Effector memory CD4-positive, alpha-beta T cell (primary cell): ENCODE results near the gene AOPEP.

Experiments used
- DNase-seq, 3 donors: peaks; one replicate each; pipeline ENCODE4 v3.0.0-alpha.2; 2020
- H3K27ac ChIP-seq: 2 replicates; pipeline ENCODE4 v1.7.0; 2013; ENCODE audit warnings: mild to moderate bottlenecking, low read length, moderate library complexity; ENCODE audit not compliant: insufficient read depth, poor library complexity, severe bottlenecking
- H3K27me3 ChIP-seq: replicated peaks from 2 replicates; pipeline ENCODE4 v1.7.0; 2013; ENCODE audit warnings: mild to moderate bottlenecking, low read length; ENCODE audit not compliant: insufficient read depth, control insufficient read depth, poor library complexity, severe bottlenecking
- H3K36me3 ChIP-seq: 2 replicates; pipeline ENCODE4 v1.7.0; 2013; ENCODE audit warnings: mild to moderate bottlenecking, low read length, moderate library complexity; ENCODE audit not compliant: control insufficient read depth, insufficient read depth
- H3K4me1 ChIP-seq: 2 replicates; pipeline ENCODE4 v1.7.0; 2013; ENCODE audit warnings: low read length, mild to moderate bottlenecking; ENCODE audit not compliant: control insufficient read depth, insufficient read depth, poor library complexity, severe bottlenecking
- H3K4me3 ChIP-seq: 2 replicates; pipeline ENCODE4 v1.7.0; 2013; ENCODE audit warnings: low read length, low read depth, mild to moderate bottlenecking; ENCODE audit not compliant: insufficient read depth, poor library complexity, severe bottlenecking
- H3K9me3 ChIP-seq: 2 replicates; pipeline ENCODE4 v1.7.0; 2013; ENCODE audit warnings: mild to moderate bottlenecking, low read length, moderate library complexity; ENCODE audit not compliant: control insufficient read depth

Gene AOPEP

DNA sequence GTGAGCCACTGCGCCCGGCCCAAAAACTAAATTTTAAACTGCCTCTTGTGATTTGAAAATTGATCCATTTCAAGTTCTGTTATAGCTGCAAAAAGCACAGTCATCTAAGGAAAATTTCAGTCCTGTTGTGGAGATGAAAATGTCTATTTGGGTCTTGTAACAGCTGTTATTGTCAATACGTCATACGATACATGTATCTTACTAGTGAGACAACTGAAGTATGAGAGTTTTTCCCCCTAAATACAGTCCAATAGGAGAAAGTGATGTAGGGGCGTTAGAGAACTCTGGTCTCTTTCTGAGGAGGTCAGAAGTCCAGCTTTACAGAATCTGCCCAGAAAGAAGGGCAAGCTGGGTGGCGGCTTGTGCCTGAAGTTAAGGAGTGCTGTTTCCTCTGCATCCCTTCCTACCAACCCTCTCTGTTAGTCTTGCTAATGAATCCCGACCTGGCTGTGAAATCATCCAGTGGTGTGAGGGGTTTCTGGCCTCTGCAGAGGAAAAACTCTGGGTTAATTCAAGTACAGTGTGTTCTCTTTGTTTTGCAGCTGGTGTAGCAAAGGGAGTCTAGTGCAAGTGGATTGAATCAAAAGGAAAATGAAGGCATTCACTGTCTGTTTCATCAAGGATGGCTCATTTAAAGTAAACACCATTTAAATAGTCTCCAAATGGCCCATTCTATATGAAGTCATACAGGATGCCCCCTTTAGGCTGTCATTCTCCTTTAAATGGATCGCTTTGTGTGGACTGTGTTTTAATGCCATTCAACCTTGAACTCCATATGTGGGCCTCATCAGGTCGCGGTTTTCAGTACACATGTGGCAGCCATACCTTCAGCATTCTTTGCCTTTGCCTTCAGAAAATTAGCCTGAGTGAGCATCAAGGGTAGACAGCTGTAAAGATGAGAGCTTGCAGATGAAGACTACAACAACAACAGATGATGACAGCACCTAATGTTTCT, 59.0 kb downstream of the AOPEP start:
- Histone ChIP-seq H3K9me3 (no peaks in the 10 kb centered on the region), H3K27ac (no peak overlapping the region), H3K27me3 (no peaks in the 10 kb centered on the region), H3K4me3 (no peak overlapping the region), H3K36me3 (no peaks in the 10 kb centered on the region), H3K4me1 (no peaks in the 10 kb centered on the region)
- no peak for DNase-seq

DNA sequence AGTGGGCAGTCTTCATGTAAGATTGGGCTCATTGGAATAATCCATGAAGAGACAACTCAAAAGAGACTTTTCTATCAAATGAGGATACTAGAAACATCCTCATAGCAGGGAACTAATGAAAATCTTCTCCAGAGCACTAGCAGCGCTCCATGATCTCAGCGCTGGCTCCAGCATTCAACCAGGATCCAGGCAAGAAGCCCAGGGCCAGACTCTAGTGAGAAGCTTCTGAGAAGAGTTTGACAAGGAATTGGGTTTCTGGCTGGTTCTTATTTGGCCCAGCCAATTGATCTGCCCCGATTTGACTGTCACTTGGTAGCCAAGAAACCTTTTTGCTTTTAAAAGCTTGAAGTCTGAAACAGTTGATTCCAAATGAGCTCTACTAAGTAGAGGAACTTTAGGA, 60.1 kb downstream of the AOPEP start:
- Histone ChIP-seq H3K4me1 (no peaks in the 10 kb centered on the region), H3K27me3 (no peaks in the 10 kb centered on the region), H3K9me3 (no peaks in the 10 kb centered on the region), H3K4me3 (no peak overlapping the region), H3K36me3 (no peaks in the 10 kb centered on the region), H3K27ac (no peak overlapping the region)
- DNase-seq: no peak

DNA sequence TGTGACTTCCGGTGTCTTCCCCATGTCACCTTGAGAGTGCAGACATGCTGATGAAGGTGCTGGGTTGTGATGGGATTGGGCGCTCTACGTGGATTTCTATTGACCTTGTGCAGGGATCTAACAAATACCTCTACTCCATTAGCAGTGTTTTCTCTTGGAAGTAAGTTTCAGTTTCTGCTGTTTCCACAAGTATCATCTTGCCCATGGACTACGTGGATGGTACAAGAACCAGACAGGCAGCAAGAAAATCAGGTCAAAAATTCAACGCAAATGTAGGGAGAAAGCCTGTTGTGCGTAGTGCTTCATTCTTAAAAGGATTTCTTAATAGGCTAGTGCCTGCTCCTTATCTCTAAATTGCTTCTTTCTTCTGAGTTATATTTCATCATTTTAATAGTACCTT, 60.8 kb downstream of the AOPEP start:
- DNase-seq: no peak
- Histone ChIP-seq H3K9me3 (no peaks in the 10 kb centered on the region), H3K27me3 (no peaks in the 10 kb centered on the region), H3K4me3 (no peak overlapping the region), H3K36me3 (no peaks in the 10 kb centered on the region), H3K27ac (no peak overlapping the region), H3K4me1 (no peaks in the 10 kb centered on the region)

DNA sequence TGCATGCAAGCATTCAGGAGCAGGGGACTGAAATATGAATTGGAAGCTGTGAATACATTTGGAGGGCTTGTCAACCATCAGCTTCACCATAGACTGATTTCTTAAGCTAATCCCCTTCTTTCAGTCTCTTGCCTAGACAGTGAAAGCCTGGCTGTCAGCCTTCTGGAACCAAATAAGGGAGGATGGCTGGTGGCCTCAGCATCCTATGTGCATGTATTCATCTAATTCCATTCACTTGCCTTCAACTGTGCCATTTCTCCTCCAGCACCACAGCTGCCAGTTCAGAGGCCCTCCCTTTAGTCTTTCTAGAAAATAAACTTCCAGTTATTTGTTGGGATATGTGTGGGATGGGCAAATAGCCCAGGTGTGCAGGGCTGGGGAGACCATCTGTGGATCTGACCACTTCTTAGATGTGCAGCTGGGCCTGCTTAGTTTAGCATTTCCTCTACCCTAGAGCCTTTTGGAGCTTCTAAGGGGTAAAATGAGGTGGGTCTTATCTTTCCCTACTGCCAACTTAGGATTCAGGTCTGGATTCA, 62.1 kb downstream of the AOPEP start:
- H3K27me3 ChIP-seq: no peaks in the 10 kb centered on the region
- H3K4me3 ChIP-seq: no peak overlapping the region
- H3K27ac ChIP-seq: no peak overlapping the region
- DNase-seq: no peak
- H3K36me3 ChIP-seq: no peaks in the 10 kb centered on the region
- no peaks in the 10 kb centered on the region for H3K4me1 ChIP-seq
- no peaks in the 10 kb centered on the region for H3K9me3 ChIP-seq

GRCh38 chr9:94791435-94791834, 64.9 kb downstream of the AOPEP start:
- no peak for DNase-seq
- no peak overlapping the region for H3K27ac ChIP-seq

DNA sequence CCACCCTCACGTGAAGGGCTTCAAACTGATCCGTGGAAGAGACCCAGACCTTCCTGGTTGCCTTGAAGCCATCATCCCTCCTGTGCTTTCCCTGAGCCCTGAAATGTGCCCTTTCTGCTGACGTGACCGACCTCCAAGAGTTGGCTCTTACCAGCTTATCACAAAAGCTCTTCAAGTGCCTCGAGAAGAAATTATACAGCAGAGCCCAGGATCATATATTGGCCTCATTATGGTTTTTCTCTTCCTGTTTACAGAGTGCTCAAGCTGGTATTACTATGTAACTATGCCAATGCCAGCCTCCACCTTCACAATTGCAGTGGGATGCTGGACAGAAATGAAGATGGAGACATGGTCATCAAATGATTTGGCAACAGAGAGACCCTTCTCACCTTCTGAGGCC, 66.0 kb downstream of the AOPEP start:
- H3K36me3 ChIP-seq: no peaks in the 10 kb centered on the region
- no peak overlapping the region for H3K27ac ChIP-seq
- no peak for DNase-seq
- no peak overlapping the region for H3K4me3 ChIP-seq
- H3K4me1 ChIP-seq: no peaks in the 10 kb centered on the region
- H3K27me3 ChIP-seq: no peaks in the 10 kb centered on the region
- H3K9me3 ChIP-seq: no peaks in the 10 kb centered on the region

More at GRCh38 chr9:94791435-94791834, 64.9 kb downstream of the AOPEP start:
- Histone ChIP-seq H3K4me1 (no peaks in the 10 kb centered on the region), H3K36me3 (no peaks in the 10 kb centered on the region), H3K27me3 (no peaks in the 10 kb centered on the region), H3K4me3 (no peak overlapping the region), H3K9me3 (no peaks in the 10 kb centered on the region)

GRCh38 chr9:94794476-94795167, 68.1 kb downstream of the AOPEP start:
- Histone ChIP-seq H3K4me3 (no peak overlapping the region), H3K27ac (no peak overlapping the region), H3K9me3 (no peaks in the 10 kb centered on the region), H3K36me3 (no peaks in the 10 kb centered on the region), H3K27me3 (no peaks in the 10 kb centered on the region), H3K4me1 (no peaks in the 10 kb centered on the region)
- DNase-seq: no peak

- Histone ChIP-seq H3K4me1 (no peaks in the 10 kb centered on the region), H3K27me3 (no peaks in the 10 kb centered on the region), H3K4me3 (no peak overlapping the region), H3K36me3 (peaks cover 5% of the 10 kb centered on the region), H3K9me3 (no peaks in the 10 kb centered on the region), H3K27ac (no peak overlapping the region)
- DNase-seq: no peak
Measured at GRCh38 chr9:94796687-94797086, 70.2 kb downstream of the AOPEP start.

- DNase-seq: no peak
Measured at GRCh38 chr9:94798201-94798600, 71.7 kb downstream of the AOPEP start.

GRCh38 chr9:94798708-94799107, 72.2 kb downstream of the AOPEP start:
- H3K9me3 ChIP-seq: no peaks in the 10 kb centered on the region
- no peak overlapping the region for H3K27ac ChIP-seq
- no peak for DNase-seq
- H3K27me3 ChIP-seq: no peaks in the 10 kb centered on the region
- no peak overlapping the region for H3K4me3 ChIP-seq
- peaks cover 5% of the 10 kb centered on the region for H3K36me3 ChIP-seq
- H3K4me1 ChIP-seq: no peaks in the 10 kb centered on the region

More at GRCh38 chr9:94798201-94798600, 71.7 kb downstream of the AOPEP start:
- H3K9me3 ChIP-seq: no peaks in the 10 kb centered on the region
- H3K27ac ChIP-seq: no peak overlapping the region
- H3K4me1 ChIP-seq: no peaks in the 10 kb centered on the region
- H3K4me3 ChIP-seq: no peak overlapping the region
- H3K27me3 ChIP-seq: no peaks in the 10 kb centered on the region
- peaks cover 5% of the 10 kb centered on the region for H3K36me3 ChIP-seq
